Upper lobe of left lung (tissue), 4 donors: ENCODE data around the gene ANO2.

Experiments used
- POLR2A ChIP-seq, 4 donors: fragments of 450-650 bp; IDR thresholded peaks; one replicate each; pipeline ENCODE4 v1.5.1; 2016 to 2017; ENCODE audit warnings: antibody characterized with exemption in 4 of 4, mild to moderate bottlenecking in 2 of 4
- TF ChIP-seq, protein P1 (sequence below), 6 experiments: fragments of 450-650 bp in 4 of 6; fragments of 200-600 bp in 2 of 6; sonication (generic) in 2 of 6; IDR thresholded peaks; one replicate each; pipeline ENCODE4 v1.5.1; 2016 to 2019; ENCODE audit warnings: antibody characterized with exemption in 6 of 6

DNA sequence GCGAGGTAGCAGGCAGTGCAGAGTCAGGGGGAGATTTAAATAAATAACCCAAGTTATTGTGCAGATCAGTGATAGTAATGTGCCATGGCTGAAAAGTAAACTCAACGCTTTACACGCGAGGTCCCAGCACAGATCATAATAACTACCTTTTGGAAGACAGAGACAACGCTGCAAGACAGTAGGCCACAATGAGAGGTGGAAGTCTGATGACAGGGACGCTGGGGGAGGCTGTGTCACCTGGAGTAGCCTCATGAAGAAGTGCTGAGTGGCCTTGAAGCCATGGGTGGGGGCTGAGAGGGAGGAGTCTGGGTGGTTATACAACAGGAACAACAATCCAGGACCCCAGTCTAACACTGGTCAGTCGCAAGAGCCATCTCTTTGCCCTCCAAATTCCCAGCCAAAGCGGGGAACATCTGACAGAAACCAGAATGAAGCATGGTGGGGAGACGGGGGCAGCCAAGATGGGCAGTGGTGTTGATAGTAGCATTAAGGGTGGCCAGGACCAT is 28.2 kb downstream of the ANO2 start:
- TF ChIP-seq, protein P1, sequence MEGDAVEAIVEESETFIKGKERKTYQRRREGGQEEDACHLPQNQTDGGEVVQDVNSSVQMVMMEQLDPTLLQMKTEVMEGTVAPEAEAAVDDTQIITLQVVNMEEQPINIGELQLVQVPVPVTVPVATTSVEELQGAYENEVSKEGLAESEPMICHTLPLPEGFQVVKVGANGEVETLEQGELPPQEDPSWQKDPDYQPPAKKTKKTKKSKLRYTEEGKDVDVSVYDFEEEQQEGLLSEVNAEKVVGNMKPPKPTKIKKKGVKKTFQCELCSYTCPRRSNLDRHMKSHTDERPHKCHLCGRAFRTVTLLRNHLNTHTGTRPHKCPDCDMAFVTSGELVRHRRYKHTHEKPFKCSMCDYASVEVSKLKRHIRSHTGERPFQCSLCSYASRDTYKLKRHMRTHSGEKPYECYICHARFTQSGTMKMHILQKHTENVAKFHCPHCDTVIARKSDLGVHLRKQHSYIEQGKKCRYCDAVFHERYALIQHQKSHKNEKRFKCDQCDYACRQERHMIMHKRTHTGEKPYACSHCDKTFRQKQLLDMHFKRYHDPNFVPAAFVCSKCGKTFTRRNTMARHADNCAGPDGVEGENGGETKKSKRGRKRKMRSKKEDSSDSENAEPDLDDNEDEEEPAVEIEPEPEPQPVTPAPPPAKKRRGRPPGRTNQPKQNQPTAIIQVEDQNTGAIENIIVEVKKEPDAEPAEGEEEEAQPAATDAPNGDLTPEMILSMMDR (IDR thresholded peaks at IDR 0.05), result no peak
- TF ChIP-seq POLR2A (IDR thresholded peaks at IDR 0.05), result no peak
